ENCODE results near the gene GCAT.
"Not testable (repeated sequence)": the region's sequence is repeated elsewhere in the genome, so short reads cannot be mapped to it uniquely, and the experiment has no call there.

- TF ChIP-seq CTCF, POLR2A (IDR thresholded peaks at IDR 0.05): not testable (repeated sequence)
Observed at GRCh38 chr22:37797259-37797658, 10.5 kb upstream of the GCAT start.
